T follicular helper cell (primary cell): ENCODE data around the gene C1GALT1.
"Not testable (repeated sequence)": the region's sequence is repeated elsewhere in the genome, so short reads cannot be mapped to it uniquely, and the experiment has no call there.

ENCODE experiments used
- DNase-seq: peaks from one replicate; pipeline ENCODE4 v3.0.0-alpha.2; 2020; ENCODE audit warnings: low read depth
- total RNA-seq, 2 experiments: gene quantifications; one replicate each; lab custom pipeline; 2026; lab: John Stamatoyannopoulos, UW

C1GALT1 gene
- total RNA-seq: 50.8 to 55.3 reads per million in 2 experiments

DNA sequence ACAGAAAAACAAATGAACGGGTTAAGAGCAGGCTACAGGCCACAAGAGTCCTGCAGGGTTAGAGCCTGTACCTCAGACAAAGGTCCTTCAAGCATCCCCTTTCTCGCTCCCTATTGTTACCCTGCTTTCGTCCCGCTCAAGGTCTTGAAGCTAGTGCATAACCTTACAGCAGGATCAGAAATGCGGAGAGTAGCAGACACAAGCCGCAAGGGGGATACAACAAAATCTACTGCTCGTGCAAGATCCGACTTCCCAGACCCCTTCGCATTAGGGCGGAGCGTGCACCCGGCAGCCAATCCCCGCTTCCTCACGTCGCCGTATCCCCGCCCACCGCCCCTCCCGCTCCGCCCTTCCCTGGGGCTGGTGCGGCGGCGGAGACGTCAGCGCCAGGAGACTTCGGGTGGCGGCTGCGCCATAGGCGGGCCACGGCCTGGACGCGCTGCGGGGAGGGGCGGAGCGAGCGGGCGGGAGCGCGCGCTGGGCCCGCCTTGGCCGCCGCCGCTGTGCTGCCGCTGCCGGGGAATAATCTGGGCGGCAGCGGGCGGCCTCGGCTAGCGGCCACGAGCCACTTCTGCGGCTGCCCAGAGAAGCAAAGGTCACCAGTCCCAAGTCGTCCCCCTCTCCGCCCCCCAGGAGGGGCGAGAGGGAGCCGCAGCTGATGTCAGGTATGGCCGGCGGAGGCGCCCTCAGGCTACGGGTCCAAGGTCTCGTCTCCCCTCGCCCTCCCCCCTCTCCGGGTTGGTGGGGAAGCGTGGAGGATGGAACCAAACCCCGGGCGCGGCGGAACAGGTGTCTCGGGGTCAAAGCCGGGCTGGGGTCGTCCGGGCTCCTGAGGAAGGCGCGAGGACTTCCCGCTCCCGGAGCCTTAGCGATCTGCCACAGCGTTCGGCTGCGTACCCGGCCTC, at the start of gene C1GALT1:
Gene C1GALT1 (plus strand): TSS at position 389 of the 905 bp plus-strand sequence. CDS start 51,776 bp downstream, outside the sequence.
- DNase-seq: peak; percentile 97

DNA sequence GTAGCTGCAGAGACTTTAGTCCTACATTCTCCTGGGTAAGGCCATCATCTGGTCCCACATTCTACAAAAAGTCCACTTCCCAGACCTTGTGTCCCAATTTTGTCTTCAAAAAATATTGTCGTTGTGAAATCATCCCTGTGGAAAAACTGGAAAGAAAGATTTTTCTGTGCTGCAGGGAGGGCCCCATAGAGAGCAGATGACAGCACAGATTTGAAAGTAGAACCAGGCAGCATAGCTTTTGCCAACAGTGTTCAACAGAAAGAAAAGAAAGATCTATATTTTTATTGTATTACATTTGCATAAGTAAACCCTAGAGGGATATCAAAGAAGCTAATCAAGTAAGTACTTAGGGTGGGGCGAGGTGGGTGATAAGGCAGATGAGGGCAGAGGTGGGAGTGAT, 48.3 kb upstream of the C1GALT1 start:
- DNase-seq: no peak

DNA sequence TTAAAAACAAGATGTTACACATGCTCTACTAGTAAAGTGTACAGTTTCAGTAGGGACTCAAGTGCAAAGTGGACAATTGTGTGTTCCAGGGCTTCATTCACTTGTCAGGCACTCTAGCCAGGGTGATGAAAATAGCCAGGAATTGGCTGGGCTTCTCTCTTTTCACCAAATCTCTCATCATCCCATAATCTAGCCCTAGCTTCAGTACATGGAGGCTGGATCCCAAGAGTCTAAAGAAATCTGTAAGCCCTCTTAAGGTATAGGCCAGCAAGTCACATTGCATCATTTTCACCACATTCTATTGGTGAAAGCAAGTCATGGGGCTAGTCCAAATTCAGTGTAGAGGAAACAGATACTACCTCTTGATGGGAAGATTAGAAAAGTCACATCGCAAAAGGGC, 47.3 kb upstream of the C1GALT1 start:
- no peak for DNase-seq

DNA sequence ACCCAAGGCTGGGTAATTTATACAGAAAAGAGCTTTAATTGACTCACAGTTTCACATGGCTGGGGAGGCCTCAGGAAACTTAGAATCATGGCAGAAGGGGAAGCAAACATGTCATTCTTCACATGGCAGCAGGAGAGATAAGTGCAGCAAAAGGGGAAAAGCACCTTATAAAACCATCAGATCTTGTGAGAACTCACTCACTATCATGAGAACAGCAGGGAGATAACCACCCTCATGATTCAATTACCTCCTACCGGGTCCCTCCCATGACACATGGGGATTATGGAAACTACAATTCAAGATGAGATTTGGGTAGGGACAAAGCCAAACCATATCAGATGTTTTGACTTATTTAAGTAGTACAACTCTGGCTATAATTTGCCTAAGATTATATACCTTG, 46.4 kb upstream of the C1GALT1 start:
- DNase-seq: not testable (repeated sequence)

DNA sequence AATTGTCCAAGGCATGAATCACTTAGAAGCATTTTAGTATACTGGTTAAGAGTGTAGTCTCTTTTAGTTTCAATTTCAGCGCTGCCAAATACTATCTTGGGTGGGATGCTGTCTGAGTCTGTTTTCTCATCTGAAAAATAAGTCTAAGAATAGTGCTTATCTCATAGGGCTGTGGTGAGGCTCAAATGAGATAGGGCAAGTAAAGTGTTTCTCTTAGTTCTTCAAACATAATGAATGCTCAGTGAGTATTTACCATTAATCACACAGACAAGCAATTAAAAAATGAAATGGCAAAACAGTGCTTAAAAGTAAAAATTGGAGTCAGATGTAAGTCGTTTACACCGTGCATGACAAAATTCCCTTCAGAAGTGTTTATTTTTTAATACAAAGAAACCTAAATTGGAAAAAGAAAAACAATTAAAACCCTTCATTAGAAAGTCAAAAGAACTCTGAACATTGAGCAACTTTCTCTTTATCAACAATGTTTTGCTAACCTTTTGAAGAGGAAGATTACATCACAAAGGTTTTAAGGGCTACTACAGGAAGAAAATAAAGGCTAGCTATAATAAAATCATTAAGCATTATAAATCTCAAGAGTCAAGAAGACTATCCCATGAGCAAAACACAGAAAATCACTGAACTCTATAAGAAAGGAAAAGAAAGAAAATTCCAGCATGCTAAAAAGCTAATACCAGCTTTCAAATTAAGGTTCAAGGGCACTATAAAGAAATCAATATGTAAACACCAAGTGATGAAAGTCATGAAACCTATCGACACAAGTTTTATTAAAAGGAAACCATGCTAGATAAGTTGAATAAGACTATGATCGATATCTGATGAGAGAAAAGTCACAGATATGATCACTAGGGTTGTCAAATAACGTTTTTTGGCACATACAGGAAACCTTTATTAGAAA, 45.6 kb upstream of the C1GALT1 start:
- no peak for DNase-seq

DNA sequence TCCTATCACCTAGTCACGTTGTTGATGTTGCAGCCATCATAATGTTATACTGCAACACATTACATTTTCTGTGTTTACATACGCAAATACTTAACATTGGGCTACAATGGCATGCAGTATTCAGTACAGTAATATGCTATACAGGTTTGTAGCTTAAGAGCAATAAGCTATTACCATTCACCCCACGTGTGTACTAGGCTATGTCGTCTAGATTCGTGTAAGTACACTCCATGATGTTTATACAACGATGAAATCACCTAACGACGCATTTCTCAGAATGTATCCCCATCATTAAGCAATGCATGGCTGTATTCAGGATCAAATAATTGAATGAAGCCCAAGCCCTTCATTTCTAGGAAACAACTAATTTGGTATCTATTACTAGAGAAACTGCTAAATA, 43.4 kb upstream of the C1GALT1 start:
- no peak for DNase-seq

DNA sequence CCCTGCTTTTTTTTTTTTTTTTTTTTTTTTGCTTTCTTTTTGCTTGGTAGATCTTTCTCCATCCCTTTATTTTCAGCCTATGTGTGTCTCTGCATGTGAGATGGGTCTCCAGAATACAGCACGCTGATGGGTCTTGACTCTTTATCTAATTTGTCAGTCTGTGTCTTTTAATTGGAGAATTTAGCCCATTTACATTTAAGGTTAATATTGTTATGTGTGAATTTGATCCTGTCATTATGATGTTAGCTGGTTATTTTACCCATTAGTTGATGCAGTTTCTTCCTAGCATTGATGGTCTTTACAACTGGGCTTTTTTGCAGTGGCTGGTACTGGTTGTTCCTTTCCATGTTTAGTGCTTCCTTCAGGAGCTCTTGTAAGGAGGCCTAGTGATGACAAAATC, 38.9 kb upstream of the C1GALT1 start:
- DNase-seq: not testable (repeated sequence)

DNA sequence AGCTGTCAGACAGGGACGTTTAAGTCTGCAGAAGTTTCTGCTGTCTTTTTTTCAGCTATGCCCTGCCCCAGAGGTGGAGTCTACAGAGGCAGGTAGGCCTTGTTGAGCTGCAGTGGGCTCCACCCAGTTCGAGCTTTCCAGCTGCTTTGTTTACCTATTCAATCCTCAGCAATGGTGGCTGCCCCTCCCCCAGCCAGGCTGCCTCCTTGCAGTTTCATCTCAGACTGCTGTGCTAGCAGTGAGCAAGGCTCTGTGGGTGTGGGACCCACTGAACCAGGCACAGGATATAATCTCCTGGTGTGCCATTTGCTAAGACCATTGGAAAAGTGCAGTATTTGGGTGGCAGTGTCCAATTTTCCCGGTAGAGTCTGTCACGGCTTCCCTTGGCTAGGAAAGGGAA, 37.2 kb upstream of the C1GALT1 start:
- DNase-seq: not testable (repeated sequence)

DNA sequence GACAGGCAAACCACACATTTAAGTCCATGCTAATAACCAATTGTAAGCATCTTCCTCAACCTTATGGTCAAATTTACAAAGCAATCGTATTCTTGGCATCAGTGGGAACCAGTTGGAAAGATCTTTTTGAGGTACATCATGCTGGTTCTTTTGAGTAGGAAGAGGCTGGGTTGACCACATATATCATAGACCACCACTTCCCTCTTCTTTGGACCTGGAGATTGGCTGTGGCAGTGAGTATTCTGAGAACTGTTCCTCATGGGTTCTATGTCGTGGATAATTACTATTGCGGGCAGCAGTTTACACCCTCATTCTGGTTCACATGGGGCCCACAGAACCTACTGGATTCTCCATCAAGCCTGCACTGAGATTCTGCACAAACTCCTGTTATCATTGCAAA, 35.5 kb upstream of the C1GALT1 start:
- no peak for DNase-seq

DNA sequence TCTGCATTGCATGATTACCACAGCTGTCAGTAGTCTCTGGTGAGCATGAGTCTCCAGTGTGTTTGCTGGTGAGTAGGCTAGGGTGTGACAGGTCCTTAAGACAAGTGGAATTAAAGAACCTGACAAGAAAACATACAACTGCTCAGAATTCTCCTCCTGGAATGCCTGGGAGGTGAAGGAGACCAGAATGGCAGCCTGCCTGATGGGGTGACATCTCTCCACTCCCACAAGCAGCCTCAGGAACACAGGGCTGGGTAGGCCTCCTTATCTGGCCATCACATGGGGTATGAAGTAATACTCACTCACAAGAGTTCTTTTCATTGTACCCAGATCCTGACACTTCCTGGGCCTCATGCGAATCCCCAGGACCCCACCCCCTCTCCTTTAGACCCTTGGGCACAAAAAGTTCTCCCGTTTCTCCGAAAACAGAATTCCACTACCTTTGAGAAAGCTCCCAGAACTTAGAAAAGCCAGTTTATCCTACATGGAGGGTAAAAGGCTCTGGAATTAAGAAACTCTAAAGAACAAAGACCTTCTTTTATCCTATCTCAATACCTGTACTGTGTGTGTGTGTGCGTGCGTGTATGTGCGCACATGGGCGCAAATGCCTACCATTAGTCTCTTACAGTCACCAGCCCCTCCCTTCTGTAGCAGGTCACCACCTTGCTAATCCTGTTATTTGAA, 33.4 kb upstream of the C1GALT1 start:
- no peak for DNase-seq

DNA sequence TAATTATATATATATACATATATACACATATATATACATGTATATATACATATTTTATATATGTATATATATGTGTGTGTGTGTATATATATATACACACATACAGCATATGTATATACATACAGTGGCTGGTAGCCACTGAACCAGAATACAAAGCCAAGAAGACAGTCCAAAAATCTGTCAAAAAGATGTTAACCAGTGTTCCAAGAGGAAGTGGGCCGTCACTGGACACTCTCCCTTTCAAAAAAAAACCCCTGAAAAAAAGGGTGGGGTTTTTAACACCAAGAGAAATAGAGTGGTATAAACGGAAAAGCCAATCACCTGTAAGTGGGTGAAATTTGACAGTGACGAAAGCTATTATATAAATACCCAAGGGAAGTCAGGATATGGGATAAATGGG, 31.1 kb upstream of the C1GALT1 start:
- DNase-seq: no peak

DNA sequence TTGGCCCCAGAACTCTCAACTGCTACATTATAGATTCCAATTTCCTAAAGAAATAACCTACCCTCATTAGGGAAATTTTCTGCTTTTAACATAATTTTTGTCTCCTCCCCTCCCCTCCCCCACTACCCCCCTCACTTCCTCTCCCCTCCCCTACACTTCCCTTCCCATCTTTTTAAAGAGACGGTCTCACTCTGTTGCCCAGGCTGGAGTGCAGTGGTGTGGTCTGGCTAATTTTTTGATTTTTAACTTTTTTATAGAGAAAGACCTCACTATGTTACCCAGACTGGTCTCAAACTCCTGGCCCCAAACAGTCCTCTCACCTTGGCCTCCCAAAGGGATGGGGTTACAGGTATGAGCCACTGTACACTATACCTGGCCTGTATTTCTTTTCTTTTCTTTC, 30.5 kb upstream of the C1GALT1 start:
- DNase-seq: no peak

DNA sequence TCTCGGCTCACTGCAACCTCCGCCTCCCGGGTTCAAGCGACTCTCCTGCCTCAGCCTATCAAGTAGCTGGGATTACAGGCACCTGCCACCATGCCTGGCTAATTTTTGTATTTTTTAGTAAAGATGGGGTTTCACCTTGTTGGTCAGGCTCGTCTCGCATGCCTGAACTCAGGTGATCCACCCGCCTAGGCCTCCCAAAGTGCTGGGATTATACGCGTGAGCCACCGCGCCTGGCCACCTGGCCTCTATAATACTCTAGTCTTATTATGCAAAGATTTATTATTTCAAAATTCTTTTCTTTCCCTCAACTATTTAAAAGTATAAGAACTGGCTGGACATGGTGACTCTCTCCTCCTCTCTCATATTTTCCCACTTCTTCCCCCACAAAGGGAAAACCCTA, 30.0 kb upstream of the C1GALT1 start:
- DNase-seq: no peak

DNA sequence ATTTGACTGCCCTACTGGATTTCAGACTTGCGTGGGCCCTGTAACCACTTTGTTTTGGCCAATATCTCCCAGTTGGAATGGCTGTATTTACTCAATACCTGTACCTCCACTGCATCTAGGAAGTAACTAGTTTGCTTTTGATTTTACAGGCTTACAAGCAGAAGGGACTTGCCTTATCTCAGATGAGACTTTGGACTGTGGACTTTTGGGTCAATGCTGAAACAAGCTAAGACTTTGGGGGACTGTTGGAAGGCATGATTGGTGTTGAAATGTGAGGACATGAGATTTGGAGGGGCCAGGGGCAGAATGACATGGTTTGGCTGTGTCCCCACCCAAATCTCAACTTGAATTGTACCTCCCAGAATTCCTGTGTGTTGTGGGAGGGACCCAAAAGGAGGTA, 28.0 kb upstream of the C1GALT1 start:
- not testable (repeated sequence) for DNase-seq

DNA sequence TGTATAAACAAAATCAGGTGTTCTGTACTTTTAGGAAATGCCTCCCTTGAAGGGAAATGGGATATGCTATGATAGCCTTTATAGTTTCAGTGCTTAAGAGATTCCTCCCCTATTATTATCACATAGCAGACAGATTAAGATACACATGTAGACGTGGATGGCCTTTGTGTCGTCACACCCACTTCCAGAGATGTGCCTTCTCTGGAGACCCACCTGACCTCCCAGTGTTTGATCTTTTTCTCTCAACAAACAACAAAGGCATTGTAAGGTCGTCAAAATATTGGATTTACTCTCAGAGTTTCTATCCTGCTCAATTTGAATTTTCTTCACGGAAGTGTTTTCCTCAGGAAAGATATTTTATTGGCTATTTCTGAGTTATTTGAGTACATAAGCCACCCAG, 25.7 kb upstream of the C1GALT1 start:
- no peak for DNase-seq

DNA sequence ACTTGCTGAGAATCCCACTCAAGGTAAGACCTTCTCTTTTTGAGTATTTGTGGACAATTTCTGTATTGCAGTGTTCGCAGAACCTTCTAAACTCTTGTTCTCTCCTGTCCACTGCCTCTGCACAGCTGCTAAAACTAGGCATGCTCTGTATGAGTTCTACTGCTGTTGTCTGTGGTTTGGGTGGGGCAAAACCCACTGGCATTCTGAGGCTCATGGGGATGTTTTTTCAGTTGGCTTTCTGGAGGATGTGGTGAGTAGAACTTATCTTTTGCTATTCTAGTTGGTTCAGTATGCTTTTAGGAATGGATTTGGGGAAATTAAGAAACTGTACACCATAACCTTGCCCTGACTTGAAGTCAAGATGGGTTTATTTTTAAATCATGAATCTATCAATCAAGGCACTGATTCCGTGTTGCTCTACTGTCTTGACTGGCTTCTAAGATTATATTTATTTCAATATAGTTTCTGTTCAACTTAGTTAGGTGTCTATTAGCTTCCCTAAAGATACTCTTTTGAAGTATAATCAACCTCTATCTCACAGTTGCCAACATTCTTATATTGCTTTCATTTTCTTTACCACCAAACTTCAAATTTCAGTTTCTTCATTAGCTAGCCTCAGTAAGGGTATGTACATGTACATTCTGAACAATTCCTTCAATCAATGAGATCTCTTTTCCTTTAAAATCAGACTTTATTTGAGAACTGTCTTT, 25.0 kb upstream of the C1GALT1 start:
- peak; percentile 34 for DNase-seq

DNA sequence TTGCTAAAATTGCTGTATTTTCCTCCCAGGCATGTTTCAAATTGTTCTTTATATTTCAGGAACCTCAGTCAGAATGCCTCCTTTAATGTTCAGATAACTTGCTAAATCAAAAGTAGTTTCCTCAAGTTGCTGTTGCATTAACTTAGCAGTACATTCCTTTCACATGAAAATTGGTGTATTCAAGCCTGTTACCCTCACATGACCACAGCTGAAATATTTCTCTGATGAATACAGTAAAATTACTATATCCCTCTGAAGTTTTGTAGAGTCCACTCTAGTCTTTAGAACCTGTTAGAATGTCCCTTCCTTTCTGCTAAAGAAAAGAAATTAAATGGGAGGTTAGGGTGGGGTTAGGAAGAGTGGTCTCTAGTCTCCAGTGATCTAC, 24.5 kb upstream of the C1GALT1 start:
- no peak for DNase-seq

DNA sequence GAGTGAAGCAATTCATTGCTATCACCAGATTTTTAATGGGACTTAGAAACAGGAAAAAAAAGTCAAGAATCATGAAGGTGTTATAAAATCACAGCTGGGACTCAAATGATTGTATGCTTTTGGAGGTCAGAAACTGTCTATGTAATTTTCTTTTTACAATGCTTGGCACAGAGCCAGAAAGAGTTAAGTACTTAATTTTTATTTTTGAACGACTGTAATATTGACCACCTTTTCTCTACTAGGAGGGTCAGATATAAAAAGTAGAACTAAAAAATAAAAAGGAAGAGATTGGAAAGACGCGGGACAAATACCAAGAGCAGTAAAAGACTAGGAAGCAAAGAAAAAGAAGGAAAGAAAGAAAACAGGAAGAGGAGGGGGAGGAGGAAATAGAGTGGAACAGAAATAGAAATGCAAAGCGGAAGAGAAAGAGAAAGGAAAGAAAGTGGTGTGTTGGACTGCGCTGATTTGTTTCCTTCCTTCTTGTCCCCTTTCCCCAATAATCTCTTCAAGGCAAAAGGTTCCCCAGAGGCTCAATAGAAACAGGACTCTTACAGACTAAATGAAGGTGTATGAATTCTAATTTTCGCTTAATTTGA, 23.2 kb upstream of the C1GALT1 start:
- DNase-seq: no peak

DNA sequence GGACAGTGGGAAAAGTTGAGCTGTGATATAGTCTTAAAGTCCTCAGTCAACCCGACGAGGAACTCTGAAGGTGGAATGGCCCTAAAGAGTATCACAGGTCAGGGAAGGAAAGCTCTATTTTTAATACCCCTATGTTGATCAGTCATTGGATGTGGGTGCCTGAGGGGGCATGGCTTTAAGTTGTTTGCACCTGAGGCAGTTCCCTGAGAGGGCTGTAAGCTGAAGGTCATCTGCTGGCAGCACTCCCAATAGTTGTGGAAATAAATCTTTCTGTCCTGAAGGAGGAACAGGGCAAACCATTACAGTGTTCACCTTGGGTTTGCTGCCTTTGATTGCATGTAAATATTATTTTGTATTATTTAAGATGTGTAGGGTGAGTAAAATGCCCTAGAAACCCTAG, 17.8 kb upstream of the C1GALT1 start:
- DNase-seq: no peak

DNA sequence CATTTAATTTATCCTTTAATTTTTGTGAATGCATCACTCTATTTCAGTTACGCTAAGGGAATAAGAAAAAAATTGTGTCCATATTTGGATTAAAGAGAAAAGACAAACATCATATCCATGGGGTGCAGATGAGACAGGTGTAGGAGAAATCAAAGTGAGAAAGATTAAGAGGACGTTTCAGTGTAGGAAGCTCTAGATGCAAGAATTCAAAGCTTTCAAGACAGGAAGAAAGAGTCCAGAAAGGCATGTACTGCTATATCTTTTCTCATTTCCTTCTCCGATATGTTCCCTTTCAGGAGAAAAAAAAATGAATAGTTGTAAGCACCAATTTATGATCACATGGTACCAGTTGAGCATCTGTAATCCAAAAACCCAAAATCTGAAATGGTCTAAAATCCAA, 17.0 kb upstream of the C1GALT1 start:
- no peak for DNase-seq

DNA sequence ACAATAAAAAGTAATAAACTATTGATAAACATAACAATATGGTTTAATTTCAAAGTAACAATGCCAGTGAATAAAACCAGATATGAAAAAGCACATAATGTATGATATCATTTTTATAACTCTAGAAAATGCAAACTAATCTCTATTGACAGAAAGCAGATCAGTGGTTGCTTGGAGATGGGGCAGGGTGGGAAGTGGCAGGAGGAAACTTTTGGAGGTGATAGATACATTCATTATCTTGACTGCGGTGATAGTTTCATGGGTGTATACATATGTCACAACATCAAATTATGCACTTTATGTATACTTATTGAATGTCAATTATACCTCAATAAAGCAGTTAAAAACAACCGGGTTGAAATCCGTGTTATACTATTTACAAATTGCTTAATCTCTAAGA, 16.0 kb upstream of the C1GALT1 start:
- DNase-seq: no peak
